Mesothelial cell of epicardium (in vitro differentiated cells): Measurements from ENCODE around the gene CAPS. TPM values are rescaled to one million over a fixed set of nuclear protein-coding genes. Genes with fewer than 3 reads are reported as not detected.

Experiments
- DNase-seq, 2 experiments: peaks; one replicate each; pipeline ENCODE4 v3.0.0; 2021; ENCODE audit warnings: low spot score in 2 of 2; ENCODE audit not compliant: unreplicated experiment in 2 of 2
- H3K27ac Mint-ChIP-seq: 2 replicates; pipeline ENCODE4 v1.8.0; 2021; ENCODE audit warnings: mixed read lengths
- H3K27me3 Mint-ChIP-seq: 2 replicates; pipeline ENCODE4 v1.8.0; 2021; ENCODE audit warnings: low read depth, mixed read lengths
- H3K36me3 Mint-ChIP-seq: 2 replicates; pipeline ENCODE4 v1.8.0; 2021; ENCODE audit warnings: mixed read lengths
- H3K4me1 Mint-ChIP-seq: 2 replicates; pipeline ENCODE4 v1.8.0; 2021; ENCODE audit warnings: mixed read lengths
- H3K4me3 Mint-ChIP-seq: 2 replicates; pipeline ENCODE4 v1.8.0; 2021; ENCODE audit warnings: mild to moderate bottlenecking, moderate library complexity, mixed read lengths
- H3K9me3 Mint-ChIP-seq: 2 replicates; pipeline ENCODE4 v1.8.0; 2021; ENCODE audit warnings: mixed read lengths
- total RNA-seq: library from RNA; stranded (reverse); gene quantifications from 3 replicates; pipeline ENCODE4 v1.2.1, GENCODE V29; 2021
- TF ChIP-seq, protein P1 (sequence below): fragments of 200-600 bp; sonication (generic); IDR thresholded peaks from one replicate; pipeline ENCODE4 v1.5.0; 2021; ENCODE audit warnings: antibody characterized with exemption; ENCODE audit not compliant: unreplicated experiment

CAPS gene
- total RNA-seq, 1 donor from 2014 or later, result 16.2 TPM

- H3K4me3 Mint-ChIP-seq, result peak overlapping the region; percentile 98
- peak overlapping the region; percentile 64 for H3K27ac Mint-ChIP-seq
- peaks cover 10% of the 10 kb centered on the region for H3K4me1 Mint-ChIP-seq
- TF ChIP-seq, protein P1, sequence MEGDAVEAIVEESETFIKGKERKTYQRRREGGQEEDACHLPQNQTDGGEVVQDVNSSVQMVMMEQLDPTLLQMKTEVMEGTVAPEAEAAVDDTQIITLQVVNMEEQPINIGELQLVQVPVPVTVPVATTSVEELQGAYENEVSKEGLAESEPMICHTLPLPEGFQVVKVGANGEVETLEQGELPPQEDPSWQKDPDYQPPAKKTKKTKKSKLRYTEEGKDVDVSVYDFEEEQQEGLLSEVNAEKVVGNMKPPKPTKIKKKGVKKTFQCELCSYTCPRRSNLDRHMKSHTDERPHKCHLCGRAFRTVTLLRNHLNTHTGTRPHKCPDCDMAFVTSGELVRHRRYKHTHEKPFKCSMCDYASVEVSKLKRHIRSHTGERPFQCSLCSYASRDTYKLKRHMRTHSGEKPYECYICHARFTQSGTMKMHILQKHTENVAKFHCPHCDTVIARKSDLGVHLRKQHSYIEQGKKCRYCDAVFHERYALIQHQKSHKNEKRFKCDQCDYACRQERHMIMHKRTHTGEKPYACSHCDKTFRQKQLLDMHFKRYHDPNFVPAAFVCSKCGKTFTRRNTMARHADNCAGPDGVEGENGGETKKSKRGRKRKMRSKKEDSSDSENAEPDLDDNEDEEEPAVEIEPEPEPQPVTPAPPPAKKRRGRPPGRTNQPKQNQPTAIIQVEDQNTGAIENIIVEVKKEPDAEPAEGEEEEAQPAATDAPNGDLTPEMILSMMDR, result no peak
- no peak for DNase-seq
- peaks cover 11% of the 10 kb centered on the region for H3K36me3 Mint-ChIP-seq
- H3K9me3 Mint-ChIP-seq, result no peaks in the 10 kb centered on the region
- H3K27me3 Mint-ChIP-seq, result no peaks in the 10 kb centered on the region
Observed at GRCh38 chr19:5905114-5905778, 8.8 kb upstream of the CAPS start.

DNA sequence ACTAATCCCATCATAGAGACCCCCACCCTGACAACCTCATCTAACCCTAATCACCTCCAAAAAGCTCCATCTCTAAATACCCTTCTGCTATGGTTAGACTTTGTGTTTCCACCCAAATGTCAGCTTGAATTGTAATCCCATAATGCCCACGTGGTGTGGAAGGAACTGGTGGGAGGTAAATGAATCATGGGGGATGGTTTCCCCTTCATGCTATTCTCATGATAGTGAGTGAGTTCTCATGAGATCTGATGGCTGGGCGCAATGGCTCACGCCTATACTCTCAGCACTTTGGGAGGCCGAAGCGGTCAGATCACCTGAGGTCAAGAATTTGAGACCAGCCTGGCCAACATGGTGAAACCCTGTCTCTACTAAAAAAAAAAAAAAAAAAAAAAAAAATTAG lies 6.8 kb upstream of the CAPS start:
- H3K27ac Mint-ChIP-seq, result no peak overlapping the region
- TF ChIP-seq, protein P1, result no peak
- DNase-seq, result no peak
- H3K4me1 Mint-ChIP-seq, result peaks cover 5% of the 10 kb centered on the region
- no peaks in the 10 kb centered on the region for H3K9me3 Mint-ChIP-seq
- no peaks in the 10 kb centered on the region for H3K27me3 Mint-ChIP-seq
- H3K36me3 Mint-ChIP-seq, result peaks cover 4% of the 10 kb centered on the region
- no peak overlapping the region for H3K4me3 Mint-ChIP-seq

GRCh38 chr19:5908773-5909442 lies 5.1 kb upstream of the CAPS start:
- no peak overlapping the region for H3K4me3 Mint-ChIP-seq
- H3K36me3 Mint-ChIP-seq, result peaks cover 4% of the 10 kb centered on the region
- no peaks in the 10 kb centered on the region for H3K27me3 Mint-ChIP-seq
- DNase-seq, result no peak
- H3K27ac Mint-ChIP-seq, result no peak overlapping the region
- no peaks in the 10 kb centered on the region for H3K9me3 Mint-ChIP-seq
- TF ChIP-seq, protein P1, result no peak
- H3K4me1 Mint-ChIP-seq, result peaks cover under 1% of the 10 kb centered on the region

- Mint-ChIP-seq H3K9me3 (no peaks in the 10 kb centered on the region), H3K27me3 (no peaks in the 10 kb centered on the region), H3K36me3 (peaks cover 4% of the 10 kb centered on the region), H3K4me3 (no peak overlapping the region), H3K27ac (peak overlapping the region; percentile 30), H3K4me1 (peaks cover 7% of the 10 kb centered on the region)
- DNase-seq, result no peak
- TF ChIP-seq, protein P1, result no peak
Observed at GRCh38 chr19:5910638-5910907, 3.5 kb upstream of the CAPS start.

DNA sequence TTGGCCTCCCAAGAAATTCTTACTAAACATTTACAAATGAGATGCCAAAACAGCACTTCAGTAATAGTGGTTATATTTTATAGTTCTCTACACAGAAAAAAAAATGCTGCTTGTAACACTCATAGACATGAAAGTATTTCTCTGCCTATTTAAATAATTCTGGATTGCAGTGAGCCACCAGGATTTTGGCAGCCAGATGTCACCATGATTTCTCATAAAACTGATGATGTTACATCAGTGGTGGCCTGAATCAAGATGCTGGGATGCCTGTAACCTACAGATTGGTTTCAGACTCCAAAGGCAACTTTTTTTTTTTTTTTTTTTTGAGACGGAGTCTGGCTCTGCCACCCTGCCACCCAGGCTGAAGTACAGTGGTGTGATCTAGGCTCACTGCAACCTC lies 2.7 kb upstream of the CAPS start:
- H3K27me3 Mint-ChIP-seq, result no peaks in the 10 kb centered on the region
- DNase-seq, result no peak
- H3K36me3 Mint-ChIP-seq, result peaks cover 5% of the 10 kb centered on the region
- TF ChIP-seq, protein P1, result no peak
- H3K4me3 Mint-ChIP-seq, result no peak overlapping the region
- no peak overlapping the region for H3K27ac Mint-ChIP-seq
- H3K4me1 Mint-ChIP-seq, result peaks cover 14% of the 10 kb centered on the region
- no peaks in the 10 kb centered on the region for H3K9me3 Mint-ChIP-seq
